HCT116 (cell line): ENCODE results near the gene SPATA31A1.
"Not testable (repeated sequence)": the region's sequence is repeated elsewhere in the genome, so short reads cannot be mapped to it uniquely, and the experiment has no call there.

Experiments used
- CBX3 ChIP-seq: IDR thresholded peaks from 2 replicates; pipeline ENCODE4 v1.6.1; 2012; ENCODE audit warnings: low read depth
- CEBPB ChIP-seq: IDR thresholded peaks from 2 replicates; pipeline ENCODE4 v1.6.1; 2012; ENCODE audit warnings: low read depth
- EGR1 ChIP-seq: IDR thresholded peaks from 2 replicates; pipeline ENCODE4 v1.6.1; 2012; ENCODE audit warnings: low read depth
- EZH2 ChIP-seq: fragments of 200-600 bp; sonication (generic); IDR thresholded peaks from 2 replicates; pipeline ENCODE4 v1.6.1; 2017; ENCODE audit warnings: antibody characterized with exemption, mixed run types
- JUND ChIP-seq: IDR thresholded peaks from 2 replicates; pipeline ENCODE4 v1.6.1; 2012
- POLR2A ChIP-seq: IDR thresholded peaks from 2 replicates; pipeline ENCODE4 v1.7.0; 2011; ENCODE audit warnings: borderline replicate concordance; ENCODE audit not compliant: insufficient read depth, insufficient read length; ENCODE audit errors: extremely low read depth
- POLR2AphosphoS5 ChIP-seq: IDR thresholded peaks from 2 replicates; pipeline ENCODE4 v1.6.1; 2011; ENCODE audit warnings: mild to moderate bottlenecking, low read depth, low read length, moderate library complexity
- TF ChIP-seq, protein P1 (sequence below), 3 experiments: fragments of 200-600 bp in 1 of 3; sonication (generic) in 1 of 3; IDR thresholded peaks in 2 of 3; conservative IDR thresholded peaks in 1 of 3; 2 replicates each; pipeline ENCODE4 v1.5.1; 2012 to 2017; ENCODE audit warnings: low read depth in 2 of 3, low read length in 2 of 3, antibody characterized with exemption in 1 of 3, borderline replicate concordance in 1 of 3, control low read depth in 1 of 3, mild to moderate bottlenecking in 1 of 3, mixed read lengths in 1 of 3, mixed run types in 1 of 3, moderate library complexity in 1 of 3; ENCODE audit not compliant: insufficient read depth in 1 of 3
- TF ChIP-seq, protein P2 (sequence below): IDR thresholded peaks from 2 replicates; pipeline ENCODE4 v1.6.1; 2012

DNA sequence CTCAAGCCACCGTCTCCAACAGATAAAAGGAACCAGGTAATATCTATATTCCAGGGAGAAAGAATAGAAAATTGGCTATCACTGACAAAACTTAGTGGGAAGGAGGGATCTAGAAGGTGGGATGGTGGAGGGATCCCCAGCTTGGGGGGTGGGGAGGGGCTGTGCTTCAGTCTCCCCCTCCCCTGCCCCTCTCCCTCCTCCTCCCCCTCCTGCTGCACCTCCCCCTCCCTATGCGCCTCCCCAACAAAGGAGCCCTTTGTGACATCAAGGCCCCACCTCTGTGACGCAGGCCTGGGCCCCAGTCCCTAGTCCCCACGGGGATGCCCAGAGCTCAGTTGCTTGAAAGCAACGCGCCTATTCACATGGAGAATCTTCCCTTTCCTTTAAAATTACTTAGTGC is at the start of gene SPATA31A1:
- TF ChIP-seq CBX3, POLR2A, POLR2AphosphoS5, CEBPB, EGR1, EZH2, JUND: not testable (repeated sequence)
- TF ChIP-seq, protein P1, sequence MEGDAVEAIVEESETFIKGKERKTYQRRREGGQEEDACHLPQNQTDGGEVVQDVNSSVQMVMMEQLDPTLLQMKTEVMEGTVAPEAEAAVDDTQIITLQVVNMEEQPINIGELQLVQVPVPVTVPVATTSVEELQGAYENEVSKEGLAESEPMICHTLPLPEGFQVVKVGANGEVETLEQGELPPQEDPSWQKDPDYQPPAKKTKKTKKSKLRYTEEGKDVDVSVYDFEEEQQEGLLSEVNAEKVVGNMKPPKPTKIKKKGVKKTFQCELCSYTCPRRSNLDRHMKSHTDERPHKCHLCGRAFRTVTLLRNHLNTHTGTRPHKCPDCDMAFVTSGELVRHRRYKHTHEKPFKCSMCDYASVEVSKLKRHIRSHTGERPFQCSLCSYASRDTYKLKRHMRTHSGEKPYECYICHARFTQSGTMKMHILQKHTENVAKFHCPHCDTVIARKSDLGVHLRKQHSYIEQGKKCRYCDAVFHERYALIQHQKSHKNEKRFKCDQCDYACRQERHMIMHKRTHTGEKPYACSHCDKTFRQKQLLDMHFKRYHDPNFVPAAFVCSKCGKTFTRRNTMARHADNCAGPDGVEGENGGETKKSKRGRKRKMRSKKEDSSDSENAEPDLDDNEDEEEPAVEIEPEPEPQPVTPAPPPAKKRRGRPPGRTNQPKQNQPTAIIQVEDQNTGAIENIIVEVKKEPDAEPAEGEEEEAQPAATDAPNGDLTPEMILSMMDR (IDR thresholded peaks at IDR 0.05 in 2 of 3, conservative IDR thresholded peaks at IDR 0.05 in 1 of 3; ENCODE audit: borderline replicate concordance in 1 of 3, insufficient read depth in 1 of 3, low read depth in 2 of 3, low read length in 2 of 3) = not testable (repeated sequence)
- TF ChIP-seq, protein P2, sequence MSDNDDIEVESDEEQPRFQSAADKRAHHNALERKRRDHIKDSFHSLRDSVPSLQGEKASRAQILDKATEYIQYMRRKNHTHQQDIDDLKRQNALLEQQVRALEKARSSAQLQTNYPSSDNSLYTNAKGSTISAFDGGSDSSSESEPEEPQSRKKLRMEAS = not testable (repeated sequence)
